AML-193 (cell line): ENCODE measurements around the gene CDK13.
A peak's percentile ranks its signal among the peaks of the same experiment; 100 is the strongest.
"Not testable (repeated sequence)": the region's sequence is repeated elsewhere in the genome, so short reads cannot be mapped to it uniquely, and the experiment has no call there.

Experiments used
- DNase-seq, 2 experiments: peaks; one replicate each; lab custom pipeline; 2025; lab: John Stamatoyannopoulos, UW

Gene CDK13

DNA sequence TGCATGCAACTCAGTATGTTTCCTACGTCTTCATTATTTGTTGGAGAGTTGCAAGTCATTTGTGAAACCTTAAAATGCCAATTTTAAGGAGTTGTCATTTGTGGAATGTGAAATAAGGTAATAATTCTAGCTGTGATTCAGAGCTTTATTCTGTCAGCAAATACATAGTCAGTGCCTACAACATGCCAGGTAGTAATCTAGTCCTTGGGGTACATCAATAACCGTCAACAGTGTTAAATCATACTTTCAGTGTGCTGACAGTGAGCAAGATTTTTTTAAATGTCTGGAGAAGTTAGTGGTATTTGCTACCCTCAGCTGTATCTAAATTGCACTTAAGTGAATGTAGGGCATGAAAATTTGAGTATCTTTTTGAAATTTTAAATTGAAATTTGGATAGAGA is 147.7 kb downstream of the CDK13 start:
- no peak for DNase-seq

GRCh38 chr7:40098810-40099209 is 148.8 kb downstream of the CDK13 start:
- no peak for DNase-seq

DNA sequence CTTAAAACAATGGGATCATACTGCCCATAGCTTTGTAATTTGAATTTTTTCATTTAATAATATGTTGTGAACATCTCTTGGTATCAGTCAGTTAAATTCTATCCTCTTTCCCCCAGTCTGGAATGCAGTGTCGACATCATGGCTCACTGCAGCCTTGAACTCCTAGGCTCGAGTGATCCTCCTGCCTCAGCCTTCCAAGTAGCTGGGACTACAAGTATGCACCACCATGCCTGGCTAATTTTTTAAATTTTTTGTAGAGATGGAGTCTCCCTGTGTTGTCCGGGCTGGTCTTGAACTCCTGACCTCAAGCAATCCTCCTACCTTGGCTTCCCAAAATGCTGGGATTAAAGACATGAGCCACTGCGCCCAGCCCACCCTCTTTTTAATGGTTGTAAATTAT is 149.8 kb downstream of the CDK13 start:
- no peak for DNase-seq

DNA sequence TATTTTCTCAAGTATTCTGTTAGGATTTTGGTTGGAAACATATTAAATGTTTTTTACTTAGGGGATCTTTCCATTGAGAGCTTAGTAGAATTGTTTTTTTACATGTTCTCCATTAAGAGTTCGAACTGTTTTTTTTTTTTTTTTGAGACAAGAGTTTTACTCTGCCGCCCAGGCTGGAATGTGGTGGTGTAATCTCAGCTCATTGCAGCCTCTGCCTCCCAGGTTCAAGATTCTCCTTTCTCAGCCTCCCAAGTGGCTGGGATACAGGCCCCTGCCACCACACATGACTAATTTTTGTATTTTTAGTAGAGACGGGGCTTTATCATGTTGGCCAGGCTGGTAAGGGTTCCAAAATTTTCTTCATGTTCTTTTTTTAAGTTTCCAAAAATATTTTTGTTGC is 151.1 kb downstream of the CDK13 start:
- DNase-seq: no peak

DNA sequence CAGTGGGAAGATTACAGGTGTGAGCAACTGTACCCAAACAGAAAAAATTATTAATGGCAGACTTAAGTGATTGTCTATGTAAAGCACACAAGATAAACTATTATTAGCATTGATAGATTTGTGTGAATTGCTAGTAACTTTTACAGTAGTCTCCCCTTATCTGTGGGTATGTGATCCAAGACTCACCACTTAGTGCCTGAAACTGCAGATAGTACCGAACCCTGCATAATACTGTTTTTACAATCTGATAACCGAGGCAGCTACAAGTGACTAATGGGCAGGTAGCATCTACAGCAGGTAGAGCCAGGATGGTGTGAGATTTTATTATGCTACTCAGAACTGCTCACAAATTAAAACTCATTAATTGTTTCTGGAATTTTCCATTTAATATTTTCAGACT is 152.8 kb downstream of the CDK13 start:
- DNase-seq: no peak

DNA sequence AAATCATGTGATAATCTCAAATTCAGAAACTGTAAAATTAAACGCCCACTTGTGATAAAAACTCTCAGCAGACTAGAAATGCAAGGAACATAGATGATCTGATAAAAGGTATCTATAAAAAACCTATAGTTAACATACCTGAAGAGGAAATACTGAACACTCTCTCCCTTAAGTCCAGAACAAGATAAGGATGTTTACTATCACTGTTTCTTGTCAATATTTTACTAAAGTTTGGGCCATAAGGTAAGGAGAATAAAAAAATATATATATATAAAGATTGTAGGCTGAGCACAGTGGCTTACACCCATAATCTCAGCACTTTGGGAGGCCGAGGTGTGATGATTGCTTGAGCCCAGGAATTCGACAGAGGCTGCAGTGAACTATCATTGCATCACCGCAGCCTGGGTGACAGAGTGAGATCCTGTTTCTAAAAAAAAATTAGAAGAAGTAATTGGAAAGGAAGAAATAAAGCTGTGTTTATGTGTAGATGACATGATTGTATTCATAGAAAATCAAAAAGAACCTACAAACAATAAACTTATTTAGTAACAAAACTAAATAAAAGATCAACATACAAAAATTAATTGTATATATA is 155.9 kb downstream of the CDK13 start:
- peak in 1 of 2 experiments; percentile 3 for DNase-seq

GRCh38 chr7:40115936-40116335 is 165.9 kb downstream of the CDK13 start:
- DNase-seq: no peak

DNA sequence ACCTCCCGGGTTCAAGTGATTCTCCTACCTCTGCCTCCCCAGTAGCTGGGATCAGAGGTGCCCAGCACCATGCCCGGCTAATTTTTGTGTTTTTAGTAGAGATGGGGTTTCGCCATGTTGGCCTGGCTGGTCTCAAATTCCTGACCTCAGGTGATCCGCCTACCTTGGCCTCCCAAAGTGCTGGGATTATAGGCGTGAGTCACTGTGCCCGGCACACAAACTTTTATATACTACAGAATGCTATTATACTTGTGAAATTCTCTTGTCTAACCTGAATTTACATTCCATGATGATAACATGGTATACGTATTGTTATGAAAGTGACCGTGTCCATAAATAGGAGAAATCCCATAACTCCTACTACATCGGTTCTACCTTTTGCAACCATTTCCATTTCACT is 167.1 kb downstream of the CDK13 start:
- DNase-seq: not testable (repeated sequence)

DNA sequence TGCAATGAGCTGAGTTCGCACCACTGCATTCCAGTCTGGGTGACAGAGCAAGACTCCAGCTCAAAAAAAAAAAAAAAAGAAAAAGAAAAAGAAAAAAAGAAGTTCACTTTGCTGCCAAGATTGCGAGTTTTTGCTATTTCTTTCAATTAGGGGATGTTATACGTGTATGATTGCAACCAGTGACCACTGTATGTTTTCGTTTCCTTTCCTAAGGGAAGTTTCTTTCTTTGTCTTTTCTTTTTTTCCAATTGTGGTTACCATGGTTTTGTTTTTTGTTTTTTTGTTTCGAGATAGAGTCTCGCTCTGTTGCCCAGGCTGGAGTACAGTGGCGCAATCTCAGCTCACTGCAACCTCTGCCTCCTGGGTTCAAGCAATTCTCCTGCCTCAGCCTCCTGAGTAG is 168.1 kb downstream of the CDK13 start:
- DNase-seq: not testable (repeated sequence)

GRCh38 chr7:40120020-40120419 is 170.0 kb downstream of the CDK13 start:
- DNase-seq: no peak

GRCh38 chr7:40122100-40122939 is 172.3 kb downstream of the CDK13 start:
- not testable (repeated sequence) for DNase-seq

- no peak for DNase-seq
Observed at GRCh38 chr7:40122940-40123254, 172.8 kb downstream of the CDK13 start.

- DNase-seq: peak in 1 of 2 experiments; percentile 17
Observed at GRCh38 chr7:40133561-40134427, 183.7 kb downstream of the CDK13 start.

DNA sequence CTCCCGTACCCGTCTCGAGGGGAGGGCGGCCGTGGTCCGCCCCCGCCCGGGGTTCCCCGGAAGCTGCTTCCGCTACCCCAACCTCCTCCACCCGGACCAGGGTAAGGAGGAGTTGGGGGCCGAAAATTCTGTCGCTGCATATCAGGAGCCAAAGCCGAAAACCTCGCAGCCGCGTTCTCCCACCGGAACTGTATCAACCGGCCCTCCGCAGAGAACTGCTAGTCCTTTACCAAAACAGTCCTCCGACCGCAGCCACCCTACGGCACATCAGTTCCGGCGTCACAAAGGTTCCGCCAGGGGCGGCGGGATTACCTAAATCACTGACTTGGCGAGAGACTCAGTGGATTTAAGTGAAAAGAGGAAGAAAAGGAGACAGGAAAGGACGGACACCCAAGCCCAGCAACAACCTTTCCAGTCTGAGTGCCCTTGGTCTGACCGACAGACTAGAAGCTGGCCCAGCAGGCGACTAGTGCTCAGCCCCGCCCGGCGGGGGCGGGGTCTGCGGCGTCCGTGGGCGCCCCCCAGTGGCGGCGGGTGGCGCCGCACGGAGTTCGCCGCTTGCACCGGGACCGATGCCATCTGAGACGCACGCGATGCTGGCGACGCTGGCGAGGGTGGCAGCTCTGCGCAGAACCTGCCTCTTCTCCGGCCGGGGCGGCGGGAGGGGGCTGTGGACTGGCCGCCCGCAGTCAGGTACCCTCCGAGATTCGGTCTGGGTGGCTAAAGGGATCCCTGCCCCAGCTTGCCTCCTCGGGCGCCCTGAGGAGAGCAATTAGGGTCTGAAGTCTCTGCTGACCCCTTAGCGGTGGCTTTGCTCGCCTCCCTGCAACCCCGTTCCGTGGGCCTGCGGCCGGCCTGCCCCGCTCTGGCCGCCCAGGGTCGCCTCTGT is 184.6 kb downstream of the CDK13 start, which contains the start of the genes MPLKIP and SUGCT:
TSS of gene MPLKIP (minus strand) at position 195 of the 889 bp plus-strand sequence. CDS start at position 140, 55 bp downstream.
TSS of gene SUGCT (plus strand) at position 578 of the 889 bp plus-strand sequence.
- peak; percentile 75 to 87 for DNase-seq

- no peak for DNase-seq
Observed at GRCh38 chr7:40135317-40135610, 185.2 kb downstream of the CDK13 start.

GRCh38 chr7:40137563-40137962 is 187.5 kb downstream of the CDK13 start:
- no peak for DNase-seq

GRCh38 chr7:40138973-40139372 is 188.9 kb downstream of the CDK13 start:
- DNase-seq: no peak

DNA sequence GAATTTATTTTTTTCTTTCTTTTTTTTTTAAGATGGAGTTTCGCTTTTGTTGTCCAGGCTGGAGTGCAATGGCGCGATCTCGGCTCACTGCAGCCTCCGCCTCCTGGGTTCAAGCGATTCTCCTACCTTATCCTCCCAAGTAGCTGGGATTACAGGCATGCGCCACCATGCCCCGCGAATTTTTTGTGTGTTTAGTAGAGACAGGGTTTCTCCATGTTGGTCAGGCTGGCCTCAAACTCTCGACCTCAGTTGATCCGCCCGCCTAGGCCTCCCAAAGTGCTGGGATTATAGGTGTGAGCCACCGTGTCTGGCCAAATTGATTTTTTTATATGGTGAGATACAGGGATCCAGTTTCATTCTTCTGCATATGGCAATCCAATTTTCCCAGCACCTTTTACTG is 189.8 kb downstream of the CDK13 start:
- not testable (repeated sequence) for DNase-seq

GRCh38 chr7:40141916-40142315 is 191.9 kb downstream of the CDK13 start:
- not testable (repeated sequence) for DNase-seq

- not testable (repeated sequence) for DNase-seq
Observed at GRCh38 chr7:40145596-40146130, 195.6 kb downstream of the CDK13 start.
